DOHH2 (cell line): ENCODE data around the gene SH2D6.

Source experiments
- CTCF ChIP-seq: fragments of 200-600 bp; sonication (generic); IDR thresholded peaks from one replicate; pipeline ENCODE4 v1.5.1; 2014; ENCODE audit warnings: antibody characterized with exemption, mild to moderate bottlenecking, low read depth, low read length; ENCODE audit not compliant: poor library complexity, severe bottlenecking
- EZH2phosphoT487 ChIP-seq: fragments of 200-600 bp; sonication (generic); IDR thresholded peaks from 2 replicates; pipeline ENCODE4 v1.6.1; 2017; ENCODE audit warnings: borderline replicate concordance, mild to moderate bottlenecking, antibody characterized with exemption, low read length, moderate library complexity, mixed read lengths

- TF ChIP-seq CTCF (no peak), EZH2phosphoT487 (no peak)
These were observed 49.0 kb upstream of the SH2D6 start for GRCh38 chr2:85369500-85369899.
